ENCODE results near the gene PIK3C2G.

Gene PIK3C2G

DNA sequence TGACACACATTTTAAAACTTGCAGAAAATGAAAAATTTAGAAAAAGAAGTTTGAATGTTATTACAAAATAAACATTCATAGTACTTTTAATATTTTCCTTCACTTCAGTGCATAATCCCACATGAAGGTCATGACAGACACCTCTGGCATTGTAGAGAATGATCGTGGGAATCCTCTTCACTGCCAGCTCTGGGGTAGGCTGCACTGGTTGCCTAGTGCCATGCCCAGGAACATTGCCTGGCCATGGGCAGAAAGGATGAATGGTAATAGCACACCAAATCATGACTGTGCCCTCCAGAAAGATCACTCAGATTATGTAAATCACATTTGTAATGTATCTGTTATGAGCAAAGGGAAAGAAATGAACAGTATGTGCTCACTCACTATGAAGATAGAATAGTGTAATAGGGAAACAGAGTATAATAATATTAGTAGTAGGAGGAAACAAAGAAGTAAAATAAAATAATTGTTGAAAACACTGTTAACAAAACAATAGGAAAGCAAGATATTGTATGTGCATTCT lies 314.8 kb downstream of the PIK3C2G start:
- no peak for DNase-seq

GRCh38 chr12:18576648-18577047 lies 315.3 kb downstream of the PIK3C2G start:
- no peak for DNase-seq

DNA sequence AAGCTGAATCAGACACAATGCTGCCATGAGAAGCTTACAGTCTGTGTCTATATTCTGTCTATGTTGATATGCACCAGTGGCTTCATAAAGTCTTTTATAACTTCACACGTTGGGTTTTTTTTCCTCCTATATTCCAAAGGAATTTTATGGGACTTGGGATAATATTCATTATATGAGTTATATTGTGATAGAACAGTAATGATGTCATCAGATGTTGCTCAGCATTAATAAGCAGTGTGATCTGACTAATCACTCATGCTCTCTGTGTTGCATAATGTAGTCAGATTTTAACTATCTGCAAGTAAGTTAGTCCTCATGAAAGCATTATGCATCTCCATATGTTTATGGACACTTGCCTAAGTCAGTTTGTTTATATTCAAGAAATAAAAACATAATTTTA lies 316.9 kb downstream of the PIK3C2G start:
- no peak for DNase-seq

DNA sequence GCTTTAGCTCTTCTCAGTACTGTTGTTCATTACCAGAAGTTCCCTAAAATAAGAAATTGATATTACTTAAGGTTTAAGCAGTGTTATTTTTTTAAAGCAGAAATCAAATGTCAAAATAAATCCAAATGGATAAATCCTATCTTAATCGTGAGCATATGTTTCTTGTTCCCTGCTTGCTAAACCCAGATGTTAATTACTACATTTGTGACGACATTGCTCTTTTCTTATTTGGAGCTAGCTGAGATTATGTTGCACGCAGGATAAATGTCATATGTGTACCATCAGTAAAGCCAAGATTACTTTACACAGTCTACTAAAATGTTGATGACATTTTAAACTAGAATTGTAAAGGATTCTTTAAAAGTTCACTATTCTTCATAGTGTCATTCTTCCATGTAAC lies 319.0 kb downstream of the PIK3C2G start:
- no peak for DNase-seq

GRCh38 chr12:18580706-18581105 lies 319.4 kb downstream of the PIK3C2G start:
- no peak for DNase-seq

- no peak for DNase-seq
Observed at GRCh38 chr12:18581232-18581962, 320.1 kb downstream of the PIK3C2G start.

DNA sequence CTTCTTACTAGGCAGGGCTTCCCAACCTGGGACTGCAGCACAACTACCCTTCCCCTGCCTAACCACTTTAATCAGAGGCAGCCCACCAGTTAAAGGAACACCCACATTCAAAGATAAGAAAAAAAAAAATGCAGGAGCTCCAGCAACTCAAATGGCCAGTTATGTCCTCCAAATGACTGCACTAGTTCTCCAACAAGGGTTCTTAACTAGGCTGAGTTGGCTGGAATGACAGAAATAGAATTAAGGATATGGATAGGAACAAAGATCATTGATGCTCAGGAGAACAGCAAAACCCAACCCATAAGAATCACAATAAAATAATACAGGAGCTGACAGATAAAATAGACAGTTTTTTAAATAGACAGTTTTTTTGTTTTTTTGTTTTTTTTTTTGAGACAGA lies 322.3 kb downstream of the PIK3C2G start:
- no peak for DNase-seq

GRCh38 chr12:18586581-18586980 lies 325.3 kb downstream of the PIK3C2G start:
- no peak for DNase-seq

DNA sequence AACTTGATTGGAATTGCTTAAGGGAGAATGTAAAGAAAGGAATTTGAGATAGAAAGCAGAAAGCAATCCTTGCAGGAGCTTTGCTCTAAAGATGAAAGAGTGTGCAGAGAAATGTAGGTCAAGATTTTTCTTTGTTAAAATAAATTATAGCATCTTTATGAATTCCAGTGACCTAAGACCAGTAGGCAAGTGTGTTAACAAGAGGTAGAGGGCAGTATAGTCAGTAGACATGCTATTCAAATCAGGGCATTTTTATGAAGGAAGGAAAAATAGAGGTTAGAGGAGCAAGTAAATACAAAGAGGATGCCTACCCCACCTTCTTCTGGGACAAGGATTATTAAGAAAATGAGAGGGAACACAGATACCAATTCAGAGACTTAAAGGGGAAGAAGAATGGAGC lies 328.0 kb downstream of the PIK3C2G start:
- no peak for DNase-seq

- DNase-seq = no peak
Observed at GRCh38 chr12:18591473-18591872, 330.2 kb downstream of the PIK3C2G start.

DNA sequence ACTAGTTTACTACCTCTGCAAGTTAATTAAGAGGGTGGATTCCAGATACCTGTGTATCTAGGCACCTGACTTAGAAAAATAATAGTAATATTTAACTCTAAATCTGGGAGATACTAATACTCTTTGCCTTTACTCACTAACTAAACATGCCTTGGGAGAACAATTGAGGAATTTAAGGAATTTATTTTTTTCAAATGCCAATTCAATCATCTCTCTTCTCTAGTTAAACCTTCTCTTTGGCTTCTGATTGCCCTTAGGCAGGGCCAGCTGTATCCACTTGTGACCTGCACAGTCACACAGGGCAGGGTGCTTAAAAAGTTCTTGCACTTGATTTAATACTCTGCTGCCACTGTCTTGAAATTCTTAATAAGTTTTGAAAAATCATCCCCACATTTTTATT lies 334.1 kb downstream of the PIK3C2G start:
- no peak for DNase-seq

DNA sequence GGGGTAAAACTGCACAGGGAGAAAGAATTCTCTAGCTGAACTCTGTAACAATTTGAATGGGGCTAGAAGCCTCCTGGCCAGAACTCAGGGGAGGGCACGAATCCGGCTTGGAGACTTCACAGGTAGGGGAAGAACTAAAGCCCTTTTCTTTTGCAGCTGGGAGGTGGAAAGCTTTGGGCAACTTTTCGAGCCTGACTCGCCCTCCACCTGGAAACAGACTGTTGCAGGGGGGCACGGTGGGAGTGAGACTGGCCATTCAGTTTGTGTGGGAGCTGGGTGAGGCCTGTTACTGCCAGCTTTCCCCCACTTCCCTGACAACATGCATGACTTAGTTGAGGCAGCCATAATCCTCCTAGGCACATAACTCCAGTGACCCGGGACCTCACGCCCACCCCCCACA lies 340.6 kb downstream of the PIK3C2G start:
- DNase-seq = no peak

GRCh38 chr12:18612971-18613370 lies 351.7 kb downstream of the PIK3C2G start:
- no peak for DNase-seq

- DNase-seq = no peak
Observed at GRCh38 chr12:18620986-18621385, 359.7 kb downstream of the PIK3C2G start.

- DNase-seq = no peak
Observed at GRCh38 chr12:18629445-18629844, 368.1 kb downstream of the PIK3C2G start.

- DNase-seq = no peak
Observed at GRCh38 chr12:18629916-18630315, 368.6 kb downstream of the PIK3C2G start.

- DNase-seq = no peak
Observed at GRCh38 chr12:18631339-18631738, 370.0 kb downstream of the PIK3C2G start.

DNA sequence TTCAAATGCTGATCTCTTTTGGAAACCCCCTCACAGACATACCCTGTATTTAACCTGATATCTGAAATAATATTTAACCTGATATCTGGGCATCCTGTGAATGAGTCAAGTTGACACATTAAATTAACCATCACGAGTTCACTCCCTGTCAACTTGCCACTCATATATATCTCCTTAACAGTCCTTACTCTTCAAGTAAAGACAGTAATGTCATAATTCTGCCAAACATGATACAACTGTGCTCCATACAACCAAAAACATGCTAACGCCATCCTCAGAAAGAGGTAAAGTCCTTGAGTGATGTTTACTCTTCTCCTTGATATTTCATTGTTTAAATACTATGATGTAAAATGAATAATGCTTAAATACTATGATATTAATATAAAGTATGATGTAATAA lies 371.5 kb downstream of the PIK3C2G start:
- no peak for DNase-seq

DNA sequence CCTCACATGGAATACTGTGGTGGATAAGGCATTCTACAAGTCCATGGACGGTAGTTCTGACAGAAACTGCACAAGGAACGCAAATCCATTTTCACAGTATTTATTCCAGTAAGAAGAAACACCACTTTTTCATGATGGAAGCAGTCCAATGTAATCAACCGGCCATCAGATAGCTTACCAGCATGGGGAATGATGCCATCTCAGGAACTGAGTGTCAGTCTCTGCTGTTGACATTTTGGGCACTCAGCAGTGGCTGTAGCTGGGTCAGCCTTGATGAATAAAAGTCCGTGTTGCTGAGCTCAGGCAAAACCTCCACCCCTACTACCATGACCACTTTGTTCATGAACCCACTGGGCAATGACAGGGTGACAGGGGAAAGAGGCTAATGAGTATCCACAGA lies 373.1 kb downstream of the PIK3C2G start:
- DNase-seq = no peak

DNA sequence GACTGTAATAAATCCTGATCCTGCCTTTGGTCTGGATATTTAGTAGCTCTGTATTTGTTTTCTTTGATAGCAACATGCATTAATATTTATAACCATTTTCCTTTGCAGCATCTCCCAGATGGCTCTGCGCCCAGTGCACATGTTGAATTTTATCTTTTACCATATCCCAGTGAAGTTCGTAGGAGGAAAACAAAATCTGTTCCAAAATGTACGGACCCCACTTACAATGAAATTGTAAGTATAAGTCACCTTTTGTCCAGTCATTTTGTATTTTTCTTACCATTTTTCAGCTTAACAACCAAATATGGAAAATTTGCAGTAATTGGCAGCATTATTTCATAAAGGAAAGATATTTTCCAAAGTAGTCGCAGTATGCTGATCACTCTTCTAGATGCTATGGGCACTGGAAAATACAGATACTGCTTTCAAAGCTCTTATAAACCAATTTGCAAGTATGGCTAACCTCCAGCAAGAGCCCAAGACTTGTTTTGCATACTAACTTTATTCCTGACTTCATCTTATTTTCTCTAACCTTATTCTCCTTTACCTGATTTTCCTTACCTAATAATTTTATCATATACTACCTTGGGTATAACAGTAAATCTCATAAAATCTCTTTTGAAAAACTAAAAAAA lies 379.1 kb downstream of the PIK3C2G start:
- no peak for DNase-seq

DNA sequence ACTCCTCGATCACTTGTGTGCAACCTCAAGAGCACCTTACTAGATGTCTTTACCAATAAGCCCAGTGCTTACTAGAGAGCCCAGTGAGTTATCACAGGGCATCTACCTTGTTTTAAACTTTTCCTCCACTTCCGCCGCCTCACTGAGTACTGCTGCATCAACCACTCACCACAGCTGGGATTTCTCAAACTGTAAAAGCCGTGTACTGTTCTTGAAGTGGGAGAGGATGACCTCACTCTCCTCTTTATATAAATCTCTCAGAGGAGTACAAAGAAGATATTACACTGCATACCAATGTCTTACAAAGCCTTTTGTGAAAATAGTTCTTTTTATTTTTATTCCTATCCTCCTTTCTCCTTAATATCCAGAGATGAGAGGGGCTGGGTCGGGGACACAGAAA lies 382.4 kb downstream of the PIK3C2G start:
- DNase-seq = no peak

DNA sequence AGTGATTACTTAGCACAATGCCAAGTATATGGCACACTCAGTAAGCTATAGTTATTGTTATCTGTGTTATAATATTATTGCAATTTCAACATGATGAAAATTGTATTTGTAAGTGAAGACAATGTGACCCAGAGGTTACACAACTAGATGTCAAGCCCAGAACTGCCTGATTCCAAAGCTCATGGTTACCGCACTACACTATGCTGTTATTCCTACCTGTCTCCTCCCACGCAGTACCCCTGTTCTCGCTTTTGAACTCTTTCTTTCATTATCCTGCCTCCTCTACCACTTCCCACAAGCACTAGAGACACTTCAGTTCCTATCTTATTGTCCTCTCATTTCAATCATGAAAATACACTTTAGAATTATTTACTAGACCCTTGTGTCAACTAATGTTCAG lies 383.2 kb downstream of the PIK3C2G start:
- DNase-seq = no peak

DNA sequence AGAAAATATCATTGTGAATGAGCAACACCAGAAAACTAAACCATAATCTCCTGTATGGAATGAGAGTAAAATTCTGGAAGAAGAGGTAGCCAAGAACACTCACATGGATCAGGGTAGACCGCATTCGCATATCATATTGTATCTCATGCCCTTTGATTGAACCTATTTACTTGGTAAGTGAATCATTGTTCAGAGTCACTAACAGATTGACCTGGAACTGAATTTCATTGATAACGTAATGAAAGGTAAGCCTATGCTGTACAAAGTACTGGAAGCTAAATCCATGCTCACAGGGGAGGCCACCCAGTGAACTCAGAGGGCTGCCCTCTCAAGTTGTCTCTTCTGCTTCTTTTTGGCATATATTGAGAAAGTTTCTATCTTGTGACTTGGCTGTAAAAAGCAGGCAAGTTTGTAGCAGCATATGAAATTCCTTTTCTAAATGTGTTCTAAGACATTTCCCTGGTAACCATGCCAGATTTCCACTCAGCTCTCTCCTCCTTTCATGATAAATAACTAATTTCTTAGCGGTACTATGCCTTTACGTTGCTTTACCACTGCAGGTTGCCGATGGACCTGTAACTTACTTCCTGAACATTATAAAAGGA lies 385.1 kb downstream of the PIK3C2G start:
- no peak for DNase-seq

DNA sequence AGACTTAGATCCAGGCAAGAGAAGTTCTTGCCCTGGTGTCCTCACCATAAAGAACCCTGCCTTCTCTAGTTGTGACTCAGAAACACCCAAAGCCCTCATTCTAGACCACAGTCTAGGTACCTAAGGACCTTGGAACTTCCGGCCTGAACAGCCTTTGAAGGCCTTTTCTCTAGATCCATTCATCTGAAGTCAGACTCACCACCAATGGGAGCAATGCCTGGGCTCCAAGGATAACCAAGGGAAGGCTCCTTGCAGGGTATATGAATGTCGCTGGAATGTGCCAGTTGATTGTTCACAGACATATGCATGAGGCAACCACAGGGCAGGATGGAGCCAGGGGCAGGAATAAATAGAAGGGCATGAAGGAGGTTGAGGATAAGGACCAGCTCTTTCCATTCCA lies 390.2 kb downstream of the PIK3C2G start:
- no peak for DNase-seq
